Activated naive CD8-positive, alpha-beta T cell treated with anti-CD3 and anti-CD28 coated beads for 36 hours (primary cell): ENCODE data around the gene DSG4. TPM values are rescaled to one million over a fixed set of nuclear protein-coding genes. Genes with fewer than 3 reads are reported as not detected.

Source experiments
- DNase-seq: peaks from one replicate; pipeline ENCODE4 v3.0.0; 2021
- H3K27ac Mint-ChIP-seq: one replicate; pipeline ENCODE4 v1.8.0; 2022; ENCODE audit warnings: mild to moderate bottlenecking, moderate library complexity, mixed read lengths
- H3K27me3 Mint-ChIP-seq: one replicate; pipeline ENCODE4 v1.8.0; 2022; ENCODE audit warnings: mild to moderate bottlenecking, mixed read lengths
- H3K36me3 Mint-ChIP-seq: one replicate; pipeline ENCODE4 v1.8.0; 2021; ENCODE audit warnings: mild to moderate bottlenecking, mixed read lengths
- H3K4me1 Mint-ChIP-seq: one replicate; pipeline ENCODE4 v1.8.0; 2021; ENCODE audit warnings: mixed read lengths
- H3K4me3 Mint-ChIP-seq: one replicate; pipeline ENCODE4 v1.8.0; 2022; ENCODE audit warnings: mild to moderate bottlenecking, moderate library complexity, mixed read lengths
- H3K9me3 Mint-ChIP-seq: one replicate; pipeline ENCODE4 v1.8.0; 2022; ENCODE audit warnings: mixed read lengths
- total RNA-seq, 2 experiments: library from RNA; stranded (reverse); gene quantifications; one replicate each; pipeline ENCODE4 v1.2.3, GENCODE V29; 2021

DSG4 gene
- total RNA-seq, 2 experiments from 2014 or later = not detected

DNA sequence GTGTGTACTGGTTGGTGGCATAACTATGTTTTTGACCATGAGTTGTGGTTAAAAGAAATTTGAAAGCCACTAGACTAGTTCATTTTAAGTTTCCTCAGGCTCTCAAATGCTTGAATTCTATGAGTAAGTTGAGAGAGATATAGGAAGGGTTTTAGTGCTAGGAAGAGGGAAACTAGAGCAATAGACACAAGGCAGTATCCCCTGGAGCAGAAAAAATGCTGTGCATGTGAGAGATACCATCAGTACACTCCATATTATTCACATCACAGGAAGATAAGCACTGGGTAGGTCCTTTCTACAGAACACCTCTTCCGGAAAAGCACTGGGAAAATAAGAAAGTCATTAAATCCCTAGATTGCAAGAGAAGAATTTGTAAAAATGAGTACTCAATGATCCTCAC lies 51.6 kb downstream of the DSG4 start:
- no peak for DNase-seq
- no peaks in the 10 kb centered on the region for H3K27me3 Mint-ChIP-seq
- H3K9me3 Mint-ChIP-seq = peaks cover 2% of the 10 kb centered on the region
- H3K27ac Mint-ChIP-seq = no peak overlapping the region
- H3K36me3 Mint-ChIP-seq = no peaks in the 10 kb centered on the region
- no peak overlapping the region for H3K4me3 Mint-ChIP-seq
- H3K4me1 Mint-ChIP-seq = no peaks in the 10 kb centered on the region

GRCh38 chr18:31429623-31430022 lies 53.0 kb downstream of the DSG4 start:
- no peak for DNase-seq
- Mint-ChIP-seq H3K4me3 (no peak overlapping the region), H3K9me3 (peaks cover 2% of the 10 kb centered on the region), H3K27ac (no peak overlapping the region), H3K4me1 (no peaks in the 10 kb centered on the region), H3K36me3 (no peaks in the 10 kb centered on the region), H3K27me3 (no peaks in the 10 kb centered on the region)

DNA sequence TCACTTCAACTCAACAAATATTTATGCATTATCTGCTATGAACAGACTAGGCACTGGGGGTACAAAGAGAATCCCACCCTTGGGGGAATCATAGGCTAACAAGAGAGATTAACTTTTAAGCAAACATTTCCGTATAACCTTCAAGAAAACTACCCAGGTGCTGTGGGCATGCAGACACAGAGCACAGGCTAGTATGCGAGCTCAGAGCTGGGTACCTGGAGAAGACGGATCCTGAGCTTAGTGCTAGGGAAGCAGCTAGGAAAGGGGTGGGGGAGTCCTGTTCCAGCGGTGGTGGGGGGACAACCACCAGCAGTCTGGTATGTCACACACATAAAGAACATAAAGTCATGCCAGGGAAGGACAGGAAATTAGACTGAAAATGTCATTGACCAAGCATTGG lies 53.5 kb downstream of the DSG4 start:
- peaks cover 2% of the 10 kb centered on the region for H3K9me3 Mint-ChIP-seq
- H3K36me3 Mint-ChIP-seq = no peaks in the 10 kb centered on the region
- no peak overlapping the region for H3K4me3 Mint-ChIP-seq

DNA sequence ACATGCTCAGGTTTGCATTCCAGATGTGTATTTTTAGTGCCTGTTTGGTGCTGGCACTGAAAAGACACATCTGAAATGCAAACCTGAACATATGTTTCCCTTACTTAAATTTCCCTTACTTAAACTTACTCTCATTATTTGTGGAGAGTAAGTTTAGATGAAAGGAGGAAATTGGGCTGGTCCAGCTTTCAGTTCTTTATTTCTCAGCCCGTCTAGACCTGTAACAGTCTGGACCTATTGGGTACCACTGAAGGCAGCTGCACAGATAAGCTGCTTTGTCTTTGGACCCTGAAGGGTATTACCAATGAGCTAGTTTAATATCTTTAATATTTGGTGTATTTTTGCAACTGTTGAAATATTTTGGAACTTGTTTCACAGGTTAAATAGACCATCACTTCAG lies 54.0 kb downstream of the DSG4 start:
- Mint-ChIP-seq H3K27ac (no peak overlapping the region), H3K36me3 (no peaks in the 10 kb centered on the region), H3K9me3 (peaks cover 2% of the 10 kb centered on the region), H3K4me1 (no peaks in the 10 kb centered on the region), H3K27me3 (no peaks in the 10 kb centered on the region), H3K4me3 (no peak overlapping the region)
- DNase-seq = no peak

More for the DNA sequence above, 53.5 kb downstream of the DSG4 start:
- Mint-ChIP-seq H3K27ac (no peak overlapping the region), H3K4me1 (no peaks in the 10 kb centered on the region), H3K27me3 (no peaks in the 10 kb centered on the region)
- no peak for DNase-seq

DNA sequence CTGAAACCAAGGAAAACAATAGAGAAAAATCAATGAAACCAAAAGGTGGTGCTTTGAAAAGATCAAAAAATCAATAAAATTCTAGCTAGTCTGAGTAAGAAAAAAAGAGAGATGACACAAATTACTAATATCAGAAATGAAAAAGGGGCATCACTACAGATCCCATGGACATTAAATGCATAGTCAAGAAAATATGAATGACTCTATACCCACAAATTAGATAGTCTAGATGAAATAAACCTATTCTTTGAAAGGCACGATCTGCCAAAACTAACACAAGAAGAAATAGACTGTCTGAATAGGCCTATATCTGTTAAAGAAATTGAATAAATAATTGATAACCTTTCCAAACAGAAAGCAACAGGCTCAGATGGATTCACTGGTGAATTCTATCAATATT lies 55.7 kb downstream of the DSG4 start:
- peaks cover 2% of the 10 kb centered on the region for H3K9me3 Mint-ChIP-seq
- no peaks in the 10 kb centered on the region for H3K36me3 Mint-ChIP-seq
- no peak overlapping the region for H3K4me3 Mint-ChIP-seq
- no peaks in the 10 kb centered on the region for H3K27me3 Mint-ChIP-seq
- no peak overlapping the region for H3K27ac Mint-ChIP-seq
- no peak for DNase-seq
- no peaks in the 10 kb centered on the region for H3K4me1 Mint-ChIP-seq

DNA sequence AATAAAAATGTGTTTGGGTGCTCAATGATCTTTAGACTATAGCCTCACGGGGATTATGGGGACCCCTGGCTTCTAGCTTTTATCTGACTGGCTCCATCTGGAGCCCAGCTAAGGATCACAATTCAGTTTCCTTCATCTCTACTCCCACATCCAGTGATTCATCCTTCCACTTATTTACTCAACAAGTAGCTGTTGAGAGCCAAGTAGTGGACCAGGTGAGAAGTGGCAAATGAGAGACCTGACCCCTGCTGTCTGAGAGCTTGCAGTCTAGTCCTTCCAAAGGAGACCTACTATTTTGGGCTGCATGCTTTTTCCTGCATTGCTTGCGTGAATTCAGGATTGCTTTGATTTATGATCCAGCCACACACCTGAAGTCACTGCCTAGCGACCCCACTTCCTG lies 60.2 kb downstream of the DSG4 start:
- Mint-ChIP-seq H3K4me1 (no peaks in the 10 kb centered on the region), H3K27me3 (no peaks in the 10 kb centered on the region), H3K27ac (no peak overlapping the region), H3K36me3 (no peaks in the 10 kb centered on the region), H3K4me3 (no peak overlapping the region), H3K9me3 (peaks cover 2% of the 10 kb centered on the region)
- DNase-seq = no peak

- Mint-ChIP-seq H3K27me3 (no peaks in the 10 kb centered on the region), H3K4me1 (no peaks in the 10 kb centered on the region), H3K27ac (no peak overlapping the region), H3K4me3 (no peak overlapping the region), H3K9me3 (no peaks in the 10 kb centered on the region), H3K36me3 (no peaks in the 10 kb centered on the region)
- DNase-seq = no peak
Observed at GRCh38 chr18:31438402-31438801, 61.8 kb downstream of the DSG4 start.

- Mint-ChIP-seq H3K36me3 (no peaks in the 10 kb centered on the region), H3K4me3 (no peak overlapping the region), H3K27me3 (no peaks in the 10 kb centered on the region), H3K9me3 (no peaks in the 10 kb centered on the region), H3K4me1 (no peaks in the 10 kb centered on the region), H3K27ac (no peak overlapping the region)
- no peak for DNase-seq
Observed at GRCh38 chr18:31439807-31440325, 63.3 kb downstream of the DSG4 start.

- H3K4me3 Mint-ChIP-seq = no peak overlapping the region
- no peak overlapping the region for H3K27ac Mint-ChIP-seq
- H3K9me3 Mint-ChIP-seq = no peaks in the 10 kb centered on the region
- H3K4me1 Mint-ChIP-seq = no peaks in the 10 kb centered on the region
- DNase-seq = no peak
- H3K36me3 Mint-ChIP-seq = no peaks in the 10 kb centered on the region
- H3K27me3 Mint-ChIP-seq = no peaks in the 10 kb centered on the region
Observed at GRCh38 chr18:31440787-31441186, 64.2 kb downstream of the DSG4 start.

- Mint-ChIP-seq H3K27ac (no peak overlapping the region), H3K27me3 (no peaks in the 10 kb centered on the region), H3K4me1 (no peaks in the 10 kb centered on the region), H3K36me3 (no peaks in the 10 kb centered on the region), H3K4me3 (no peak overlapping the region), H3K9me3 (no peaks in the 10 kb centered on the region)
- no peak for DNase-seq
Observed at GRCh38 chr18:31441493-31441892, 64.9 kb downstream of the DSG4 start.

- no peaks in the 10 kb centered on the region for H3K9me3 Mint-ChIP-seq
- H3K27ac Mint-ChIP-seq = no peak overlapping the region
- H3K36me3 Mint-ChIP-seq = no peaks in the 10 kb centered on the region
- no peaks in the 10 kb centered on the region for H3K27me3 Mint-ChIP-seq
- no peak overlapping the region for H3K4me3 Mint-ChIP-seq
- DNase-seq = no peak
- no peaks in the 10 kb centered on the region for H3K4me1 Mint-ChIP-seq
Observed at GRCh38 chr18:31444142-31444541, 67.6 kb downstream of the DSG4 start.

DNA sequence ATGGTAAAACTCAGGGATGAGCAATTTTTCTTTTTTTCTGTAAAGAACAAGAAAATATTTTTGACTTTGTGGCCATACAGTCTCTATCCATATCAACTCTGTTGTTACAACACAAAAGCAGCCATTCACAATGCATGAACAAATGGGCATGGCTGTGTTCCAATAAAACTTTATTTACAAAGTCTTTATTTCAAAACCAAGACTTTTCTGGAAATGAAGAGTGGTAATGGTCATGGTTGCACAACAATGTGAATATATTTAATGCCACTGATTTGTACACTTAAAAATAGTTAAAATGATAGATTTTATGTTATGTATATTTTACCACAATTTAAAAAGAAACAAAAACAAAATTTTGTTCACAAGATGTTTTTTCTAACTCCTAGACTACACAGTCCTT lies 69.3 kb downstream of the DSG4 start:
- DNase-seq = no peak
- H3K4me1 Mint-ChIP-seq = no peaks in the 10 kb centered on the region
- H3K36me3 Mint-ChIP-seq = no peaks in the 10 kb centered on the region
- H3K27me3 Mint-ChIP-seq = no peaks in the 10 kb centered on the region
- H3K9me3 Mint-ChIP-seq = no peaks in the 10 kb centered on the region
- H3K27ac Mint-ChIP-seq = no peak overlapping the region
- no peak overlapping the region for H3K4me3 Mint-ChIP-seq

GRCh38 chr18:31446854-31447253 lies 70.3 kb downstream of the DSG4 start:
- H3K4me3 Mint-ChIP-seq = no peak overlapping the region
- H3K4me1 Mint-ChIP-seq = no peaks in the 10 kb centered on the region
- H3K27me3 Mint-ChIP-seq = no peaks in the 10 kb centered on the region
- H3K27ac Mint-ChIP-seq = no peak overlapping the region
- DNase-seq = no peak
- no peaks in the 10 kb centered on the region for H3K36me3 Mint-ChIP-seq
- H3K9me3 Mint-ChIP-seq = no peaks in the 10 kb centered on the region

- Mint-ChIP-seq H3K27ac (no peak within 1 kb of the TSS), H3K4me1 (no peaks in the 10 kb centered on the region), H3K4me3 (no peak within 1 kb of the TSS), H3K27me3 (no peaks in the 10 kb centered on the region), H3K36me3 (no peaks in the 10 kb centered on the region), H3K9me3 (no peaks in the 10 kb centered on the region)
- DNase-seq = no peak
Observed at GRCh38 chr18:31447530-31448191, 71.1 kb downstream of the DSG4 start, which contains the start of gene DSG3. TSS of gene DSG3 (plus strand) at chr18:31447741. CDS start at chr18:31447878, 137 bp downstream.

- Mint-ChIP-seq H3K4me3 (no peak overlapping the region), H3K27ac (no peak overlapping the region), H3K27me3 (no peaks in the 10 kb centered on the region), H3K36me3 (no peaks in the 10 kb centered on the region), H3K4me1 (no peaks in the 10 kb centered on the region), H3K9me3 (no peaks in the 10 kb centered on the region)
- no peak for DNase-seq
Observed at GRCh38 chr18:31450409-31450808, 73.8 kb downstream of the DSG4 start.

- Mint-ChIP-seq H3K36me3 (no peaks in the 10 kb centered on the region), H3K27me3 (no peaks in the 10 kb centered on the region), H3K4me3 (no peak overlapping the region), H3K4me1 (no peaks in the 10 kb centered on the region), H3K9me3 (no peaks in the 10 kb centered on the region), H3K27ac (no peak overlapping the region)
- no peak for DNase-seq
Observed at GRCh38 chr18:31451625-31452024, 75.0 kb downstream of the DSG4 start.
